Right cardiac atrium (tissue), 5 donors: Measurements from ENCODE around the gene CAPZA2. TPM values are rescaled to one million over a fixed set of nuclear protein-coding genes. Genes with fewer than 3 reads are reported as not detected.

Experiments
- ATAC-seq, 2 donors: fragments of 200-7000 bp; cut with Tn5 transposase; one replicate each; pipeline versions ENCODE4 v1.8.0 to v1.9.1; 2020; ENCODE audit warnings: moderate library complexity in 2 of 2, mild to moderate bottlenecking in 1 of 2
- DNase-seq, 3 donors: peaks; one replicate each; pipeline ENCODE4 v3.0.0-alpha.2; 2020
- H3K27ac ChIP-seq: one replicate; pipeline ENCODE4 v1.5.1; 2013; ENCODE audit warnings: mild to moderate bottlenecking, low read length, control low read depth, moderate library complexity
- H3K27me3 ChIP-seq: one replicate; pipeline ENCODE4 v1.6.1; 2013; ENCODE audit not compliant: control insufficient read depth, insufficient read depth
- H3K4me1 ChIP-seq: one replicate; pipeline ENCODE4 v1.6.1; 2013; ENCODE audit warnings: low read length; ENCODE audit not compliant: control insufficient read depth, insufficient read depth
- H3K4me3 ChIP-seq: one replicate; pipeline ENCODE4 v1.5.1; 2013; ENCODE audit warnings: low read length, control low read depth
- H3K9me3 ChIP-seq: one replicate; pipeline ENCODE4 v1.6.1; 2013; ENCODE audit warnings: low read length; ENCODE audit not compliant: control insufficient read depth
- WGBS: extraction: QIAGEN DNeasy Blood & Tissue Kit; methylation state at CpG from one replicate; pipeline ENCODE4 v1.1.7; 2013; 5-methylcytosine and 5-hydroxymethylcytosine counted together
- intact Hi-C, 4 donors: fragments of 100-400 bp; cut with DNase I; formaldehyde crosslinking; loops; one replicate each; pipeline versions ENCODE4 v1.11.0 to v1.14.0; 2022 to 2023
- polyA plus RNA-seq: library from polyadenylated mRNA; stranded (reverse); fragments of 200-250 nt; gene quantifications from one replicate; pipeline ENCODE4 v1.2.3, GENCODE V29; 2013
- total RNA-seq, 4 donors: library from RNA; stranded (reverse); fragmentation: NEBNext Ultra II Directional; extraction: Animal tissue kit (Norgen Biotek cat#: 25700); gene quantifications; one replicate each; pipeline ENCODE4 v1.2.1, GENCODE V29; 2021
- donor health status: healthy with polysubstance abuse.
- donor health status: DM: no; HTN: yes; CAD: no.
- donor health status: DM: no; HTN: no; CAD: no.
- donor health status: DM: no; HTN: yes; CAD: no; lungs with severe emphysema.
- donor health status: DM: yes; HTN: yes; CAD: no.

The CAPZA2 gene
- total and polyA plus RNA-seq, 5 donors: 71.9 to 447 (median 336) TPM

DNA sequence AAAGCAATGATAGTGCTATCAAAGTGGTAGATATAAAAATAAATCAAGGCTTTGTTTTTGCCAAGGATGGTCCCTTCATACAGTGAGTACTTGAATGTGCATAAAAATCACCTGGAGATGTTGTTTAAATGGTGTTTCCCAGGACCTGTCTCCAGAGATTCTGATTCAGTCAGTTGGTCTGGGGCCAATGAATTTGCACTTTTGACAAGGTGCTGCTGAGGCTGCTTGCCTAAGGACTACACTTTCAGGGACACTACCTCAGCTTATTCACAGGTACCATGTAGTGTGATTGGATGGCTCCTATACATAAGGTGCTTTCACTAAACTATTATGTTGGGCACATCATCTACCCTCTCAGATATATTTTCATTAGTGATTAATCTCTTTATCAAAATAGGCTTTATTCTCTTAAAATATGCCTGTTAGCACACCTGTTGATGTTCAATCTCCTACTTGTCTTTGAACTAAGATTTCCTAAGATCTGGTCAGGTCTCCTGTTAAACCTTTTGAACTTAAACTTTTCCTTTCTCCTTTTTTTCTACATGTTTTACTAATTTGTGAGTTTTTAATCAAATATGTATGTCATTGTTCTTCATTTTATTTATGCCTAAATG, 24.3 kb downstream of the CAPZA2 start:
- H3K27me3 ChIP-seq: no peaks in the 10 kb centered on the region
- H3K4me3 ChIP-seq: no peak overlapping the region
- ATAC-seq: peak in 1 of 2 donors; percentile 34
- no peak for DNase-seq
- H3K27ac ChIP-seq: no peak overlapping the region
- no peaks in the 10 kb centered on the region for H3K9me3 ChIP-seq
- intact Hi-C loops: no loop called here
- peaks cover 2% of the 10 kb centered on the region for H3K4me1 ChIP-seq

DNA sequence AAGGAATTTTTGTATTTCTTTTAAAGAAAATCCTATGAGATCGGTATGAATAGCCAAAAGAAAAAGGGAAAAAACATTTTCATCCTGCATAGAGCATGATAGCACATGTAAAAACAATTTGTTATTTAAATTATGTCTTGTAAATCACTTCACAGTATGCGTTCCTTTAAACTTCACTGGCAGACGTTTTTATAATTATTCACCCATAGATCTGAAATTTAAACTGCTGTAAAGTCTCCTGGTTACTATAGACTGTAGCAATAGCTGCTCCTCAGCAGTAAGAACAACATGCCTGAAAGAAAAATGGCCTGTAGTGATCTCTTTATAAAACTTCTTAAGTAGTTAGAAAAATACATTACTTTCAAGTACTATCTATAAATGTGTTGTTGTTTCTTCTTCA, 26.5 kb downstream of the CAPZA2 start:
- DNase-seq (no peak), ATAC-seq (no peak)
- Histone ChIP-seq H3K27me3 (no peaks in the 10 kb centered on the region), H3K4me3 (no peak overlapping the region), H3K27ac (no peak overlapping the region), H3K4me1 (peaks cover 2% of the 10 kb centered on the region), H3K9me3 (no peaks in the 10 kb centered on the region)
- WGBS: 69% methylated on average over 3 of the region's 3 CpGs
- intact Hi-C loops: no loop called here

DNA sequence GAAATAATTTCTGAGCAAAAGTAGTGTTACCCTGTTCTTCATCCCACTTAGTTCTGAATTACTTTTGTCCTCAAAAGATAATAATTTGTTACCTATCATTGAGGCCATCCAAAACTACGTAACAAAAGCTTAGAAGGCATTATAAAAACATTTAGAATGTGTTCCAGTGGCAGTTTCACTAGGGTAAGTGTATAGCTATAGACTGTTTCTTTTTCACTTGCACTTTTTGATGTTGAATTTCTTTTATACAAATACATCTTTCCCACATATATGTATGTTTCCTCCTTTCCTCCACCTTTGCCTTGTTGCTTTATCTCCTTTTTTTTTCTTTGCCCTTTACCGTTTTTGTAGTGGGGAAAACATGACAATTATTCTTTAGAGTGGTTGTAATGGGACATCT, 33.5 kb downstream of the CAPZA2 start:
- ATAC-seq: no peak
- 48% methylated on average over 2 of the region's 2 CpGs for WGBS
- no peak overlapping the region for H3K4me3 ChIP-seq
- no peaks in the 10 kb centered on the region for H3K9me3 ChIP-seq
- no peaks in the 10 kb centered on the region for H3K27me3 ChIP-seq
- intact Hi-C loops: no loop called here
- H3K4me1 ChIP-seq: no peaks in the 10 kb centered on the region
- no peak overlapping the region for H3K27ac ChIP-seq
- no peak for DNase-seq

DNA sequence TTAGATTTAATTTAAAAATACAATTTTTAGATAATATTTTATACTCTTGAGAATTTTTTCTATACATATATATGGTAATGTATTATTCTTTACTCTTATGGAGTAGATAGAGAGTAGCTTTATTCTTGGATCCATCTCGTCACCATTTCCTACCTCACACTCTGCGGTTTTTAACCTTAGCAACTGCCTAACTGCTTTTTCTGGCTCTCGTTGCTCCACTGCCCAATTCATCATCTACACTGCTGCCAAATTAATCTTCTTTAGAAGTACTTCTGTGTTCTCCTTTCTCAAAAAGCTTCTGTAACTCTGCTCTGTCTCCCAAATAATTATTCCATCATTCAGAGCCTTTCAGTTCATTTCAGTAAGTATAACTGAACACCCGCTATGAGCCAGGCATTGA, 35.3 kb downstream of the CAPZA2 start:
- DNase-seq (no peak), ATAC-seq (peak; percentile 44 to 45)
- intact Hi-C loops: no loop called here
- Histone ChIP-seq H3K9me3 (no peaks in the 10 kb centered on the region), H3K27me3 (no peaks in the 10 kb centered on the region), H3K4me1 (no peaks in the 10 kb centered on the region), H3K4me3 (no peak overlapping the region), H3K27ac (no peak overlapping the region)
- WGBS: 79% methylated on average over 4 of the region's 4 CpGs

DNA sequence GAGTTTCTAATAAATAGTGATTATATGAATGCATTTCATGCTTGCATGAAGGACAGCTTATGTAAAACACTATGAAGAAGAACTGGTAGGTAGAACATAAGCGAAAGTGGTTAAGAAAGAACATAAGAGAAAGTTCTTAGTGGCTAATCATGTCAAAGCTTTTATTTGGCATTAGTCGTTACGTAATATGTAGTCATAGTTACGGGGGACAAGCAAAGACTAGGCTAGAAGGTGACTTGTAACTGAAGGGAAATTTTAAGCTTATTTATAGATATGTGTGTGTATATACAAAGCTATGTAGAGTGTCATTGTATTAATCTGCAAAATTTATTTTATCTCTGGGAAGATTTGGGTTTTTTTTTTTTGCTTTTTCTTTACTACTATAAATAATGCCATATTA, 36.9 kb downstream of the CAPZA2 start:
- no peaks in the 10 kb centered on the region for H3K9me3 ChIP-seq
- no peak for DNase-seq
- no peak for ATAC-seq
- intact Hi-C loops: no loop called here
- H3K27me3 ChIP-seq: no peaks in the 10 kb centered on the region
- H3K27ac ChIP-seq: no peak overlapping the region
- H3K4me1 ChIP-seq: no peaks in the 10 kb centered on the region
- no peak overlapping the region for H3K4me3 ChIP-seq
- 85% methylated on average over 4 of the region's 4 CpGs for WGBS

DNA sequence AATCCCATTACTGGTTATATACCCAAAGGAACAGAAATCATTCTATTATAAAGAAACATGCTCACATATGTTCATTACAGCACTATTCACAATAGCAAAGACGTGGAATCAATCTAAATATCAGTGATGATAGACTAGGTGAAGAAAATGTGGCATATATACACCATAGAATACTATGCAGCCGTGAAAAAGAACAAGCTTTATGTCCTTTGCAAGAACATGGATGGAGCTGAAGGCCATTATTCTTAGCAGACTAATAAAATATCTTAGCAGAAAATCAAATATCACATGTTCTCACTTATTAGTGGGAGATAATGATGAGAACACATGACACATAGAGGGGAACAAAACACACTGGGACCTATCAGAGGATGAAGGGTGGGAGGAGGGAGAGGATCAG, 38.8 kb downstream of the CAPZA2 start:
- no peak for DNase-seq
- H3K9me3 ChIP-seq: no peaks in the 10 kb centered on the region
- no peak overlapping the region for H3K27ac ChIP-seq
- H3K4me1 ChIP-seq: no peaks in the 10 kb centered on the region
- ATAC-seq: no peak
- H3K27me3 ChIP-seq: no peaks in the 10 kb centered on the region
- intact Hi-C loops: no loop called here
- H3K4me3 ChIP-seq: no peak overlapping the region
- over 99% methylated on average over 2 of the region's 2 CpGs for WGBS

DNA sequence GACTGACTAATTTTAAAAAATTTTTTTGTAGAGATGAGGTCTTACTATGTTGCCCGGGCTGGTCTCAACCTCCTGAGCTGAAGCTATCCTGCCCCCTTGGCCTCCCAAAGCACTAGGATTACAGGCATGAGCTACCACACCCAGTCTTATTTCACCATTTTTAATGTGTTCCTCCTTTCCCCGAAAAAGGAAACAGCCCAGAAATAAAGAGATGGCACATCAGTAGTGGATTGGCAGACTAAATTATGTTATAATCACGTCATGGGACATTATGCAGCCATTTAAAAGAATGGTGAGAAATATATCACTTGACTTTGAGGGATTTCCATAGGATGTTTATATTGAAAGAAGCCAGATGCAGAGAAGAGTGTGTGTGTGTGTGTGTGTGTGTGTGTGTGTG, 40.5 kb downstream of the CAPZA2 start:
- H3K4me1 ChIP-seq: no peaks in the 10 kb centered on the region
- DNase-seq (no peak), ATAC-seq (peak in 1 of 2 donors; percentile 26)
- intact Hi-C loops: no loop called here
- H3K27me3 ChIP-seq: no peaks in the 10 kb centered on the region
- WGBS: 89% methylated on average over 3 of the region's 3 CpGs
- H3K9me3 ChIP-seq: no peaks in the 10 kb centered on the region
- no peak overlapping the region for H3K27ac ChIP-seq
- H3K4me3 ChIP-seq: no peak overlapping the region

DNA sequence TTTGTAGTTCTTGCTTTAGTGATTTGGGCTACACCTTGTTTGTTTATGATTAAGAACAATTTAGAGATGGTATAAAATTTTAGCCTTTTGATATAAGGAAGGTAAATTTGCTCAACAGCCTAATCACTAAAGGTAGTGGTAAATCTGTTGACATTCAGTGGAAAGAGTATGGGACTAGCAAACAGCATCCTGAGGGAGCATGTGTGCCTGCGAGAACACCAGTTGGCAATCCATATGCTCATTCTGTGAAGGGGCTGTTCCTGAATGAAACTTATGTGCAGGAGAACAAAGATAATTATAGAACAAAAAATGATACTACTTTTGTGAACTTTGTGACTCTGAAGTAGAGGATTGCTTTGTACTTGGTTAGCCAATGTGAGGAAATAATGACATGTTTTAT, 44.0 kb downstream of the CAPZA2 start:
- ATAC-seq: no peak
- H3K27ac ChIP-seq: no peak overlapping the region
- no peaks in the 10 kb centered on the region for H3K27me3 ChIP-seq
- H3K4me3 ChIP-seq: no peak overlapping the region
- H3K4me1 ChIP-seq: no peaks in the 10 kb centered on the region
- no peak for DNase-seq
- H3K9me3 ChIP-seq: no peaks in the 10 kb centered on the region
- intact Hi-C loops: no loop called here
- 96% methylated on average over 1 of the region's 1 CpG for WGBS

DNA sequence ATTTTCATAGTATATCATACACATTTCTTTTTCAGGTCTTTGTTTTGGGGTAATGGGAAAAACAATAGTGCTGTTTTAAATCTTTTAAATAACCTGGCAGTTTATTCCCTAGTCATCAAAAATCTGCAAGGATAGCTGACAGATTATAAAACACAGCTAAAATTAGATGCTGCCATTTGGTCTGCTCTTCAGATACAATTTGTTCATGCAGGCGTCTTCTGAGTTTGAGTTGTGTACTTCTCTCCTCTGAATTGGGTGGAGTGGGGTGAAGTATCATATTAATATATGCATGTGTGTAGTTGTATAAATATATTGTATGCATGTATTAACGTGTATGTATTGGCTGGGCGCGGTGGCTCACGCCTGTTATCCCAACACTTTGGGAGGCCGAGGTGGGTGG, 48.0 kb downstream of the CAPZA2 start:
- DNase-seq: no peak
- Histone ChIP-seq H3K4me1 (no peaks in the 10 kb centered on the region), H3K27ac (no peak overlapping the region), H3K4me3 (no peak overlapping the region), H3K27me3 (no peaks in the 10 kb centered on the region), H3K9me3 (no peaks in the 10 kb centered on the region)
- 91% methylated on average over 6 of the region's 6 CpGs for WGBS
- ATAC-seq: peak in 1 of 2 donors; percentile 20
- intact Hi-C loops: no loop called here

DNA sequence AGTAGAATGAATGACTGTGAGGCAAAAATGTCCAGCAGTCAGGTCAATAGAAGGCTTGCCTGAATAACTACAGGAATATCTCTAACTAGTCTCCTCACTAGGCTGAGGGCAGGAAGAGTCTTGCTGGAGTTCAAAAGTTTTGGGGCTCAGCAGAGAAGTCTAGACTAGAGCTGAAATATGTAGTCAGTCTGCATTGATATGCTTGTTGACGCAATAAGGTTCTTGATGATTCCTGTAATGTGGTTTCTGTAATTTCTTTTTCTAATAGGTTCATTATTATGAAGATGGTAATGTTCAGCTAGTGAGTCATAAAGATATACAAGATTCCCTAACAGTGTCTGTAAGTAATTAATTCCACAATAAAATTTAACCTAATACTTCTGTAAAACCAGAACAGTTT, 49.4 kb downstream of the CAPZA2 start:
- intact Hi-C loops: no loop called here
- Histone ChIP-seq H3K4me3 (no peak overlapping the region), H3K9me3 (no peaks in the 10 kb centered on the region), H3K27me3 (no peaks in the 10 kb centered on the region), H3K4me1 (no peaks in the 10 kb centered on the region), H3K27ac (no peak overlapping the region)
- WGBS: 98% methylated on average over 1 of the region's 1 CpG
- no peak for DNase-seq
- ATAC-seq: no peak

DNA sequence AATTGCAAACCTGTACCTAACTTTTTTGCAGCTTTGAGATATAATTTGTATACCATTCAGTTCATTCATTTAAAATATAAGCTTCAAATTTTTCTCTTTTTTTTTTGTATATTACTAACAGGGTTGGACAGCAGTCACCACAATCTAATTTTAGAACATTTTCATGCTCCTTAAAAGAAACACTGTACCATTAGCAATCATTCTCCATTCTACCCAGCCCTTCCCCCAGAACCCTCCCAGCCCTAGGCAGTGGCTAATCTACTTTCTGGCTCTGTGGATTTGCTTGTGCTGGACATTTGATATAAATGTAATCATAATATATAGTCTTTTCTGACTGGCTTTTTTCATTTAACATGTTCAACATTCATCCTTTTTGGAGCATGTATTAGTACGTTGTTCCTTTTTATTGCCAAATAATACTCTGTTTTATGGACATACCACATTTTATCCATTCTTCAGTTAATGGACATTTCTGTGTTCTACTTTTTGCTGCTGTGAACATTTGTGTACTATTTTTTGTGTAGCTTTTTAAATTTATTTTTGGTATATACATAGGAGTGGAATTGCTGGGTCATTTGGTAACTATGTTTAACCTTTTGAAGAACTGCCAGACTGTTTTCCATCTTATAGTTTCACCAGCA, 50.0 kb downstream of the CAPZA2 start:
- H3K4me1 ChIP-seq: no peaks in the 10 kb centered on the region
- 99% methylated on average over 1 of the region's 1 CpG for WGBS
- intact Hi-C loops: no loop called here
- no peaks in the 10 kb centered on the region for H3K27me3 ChIP-seq
- H3K9me3 ChIP-seq: no peaks in the 10 kb centered on the region
- ATAC-seq (no peak), DNase-seq (no peak)
- H3K27ac ChIP-seq: no peak overlapping the region
- no peak overlapping the region for H3K4me3 ChIP-seq

DNA sequence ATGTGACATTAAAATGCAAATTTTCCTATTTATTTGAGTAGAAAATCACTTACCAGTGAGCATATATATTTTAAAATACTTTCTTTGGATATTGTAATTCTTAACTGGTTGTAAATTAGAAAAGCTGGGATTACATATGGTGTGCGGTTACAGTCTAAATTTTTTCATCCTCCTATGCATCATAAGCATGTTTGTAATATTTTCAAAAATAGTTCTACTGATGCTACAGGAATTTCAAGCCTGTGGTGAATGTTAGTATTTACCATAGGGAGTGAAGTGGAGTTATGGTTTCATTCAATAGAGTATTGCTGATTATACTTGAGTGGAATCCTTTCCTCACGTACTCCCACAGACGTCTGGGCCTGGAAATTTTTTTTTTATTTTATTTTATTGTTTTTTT, 56.3 kb downstream of the CAPZA2 start:
- WGBS: 89% methylated on average over 3 of the region's 3 CpGs
- DNase-seq: no peak
- Histone ChIP-seq H3K4me3 (no peak overlapping the region), H3K27me3 (no peaks in the 10 kb centered on the region), H3K9me3 (no peaks in the 10 kb centered on the region), H3K4me1 (no peaks in the 10 kb centered on the region), H3K27ac (no peak overlapping the region)
- ATAC-seq: no peak
- intact Hi-C loops: no loop called here
